Pancreas (tissue), 10 donors: ENCODE results near the gene ARHGAP8. TPM values are rescaled to one million over a fixed set of nuclear protein-coding genes. Genes with fewer than 3 reads are reported as not detected.
A peak's percentile ranks its signal among the peaks of the same experiment; 100 is the strongest.
"Not testable (repeated sequence)": the region's sequence is repeated elsewhere in the genome, so short reads cannot be mapped to it uniquely, and the experiment has no call there.

ENCODE experiments used
- ATAC-seq, 4 donors: fragments of 200-7000 bp; cut with Tn5 transposase; one replicate each; pipeline versions ENCODE4 v1.8.0 to v1.9.1; 2020; ENCODE audit warnings: mild to moderate bottlenecking in 4 of 4, moderate library complexity in 4 of 4
- DNase-seq, 6 donors: peaks; one replicate each; pipeline ENCODE4 v3.0.0-alpha.2; 2020
- FAIRE-seq: peaks from 2 replicates; lab custom pipeline; 2012; peaks lifted over from hg19 to GRCh38; lab: Jason Lieb, UNC
- H3K27ac ChIP-seq, 4 donors: fragments of 200-600 bp; sonication (generic); 1 replicate in 3 of 4; 2 replicates in 1 of 4; pipeline versions ENCODE4 v1.5.0 to v1.8.0; 2020
- H3K27me3 ChIP-seq, 4 donors: fragments of 200-600 bp; one replicate each; pipeline ENCODE4 v1.8.0; 2021
- H3K36me3 ChIP-seq, 3 donors: fragments of 200-600 bp; sonication (generic) in 1 of 3; one replicate each; pipeline versions ENCODE4 v1.5.0 to v1.8.0; 2020 to 2021
- H3K4me1 ChIP-seq, 3 donors: fragments of 200-600 bp; one replicate each; pipeline ENCODE4 v1.8.0; 2021
- H3K4me3 ChIP-seq, 4 donors: fragments of 200-600 bp; sonication (generic) in 2 of 4; one replicate each; pipeline versions ENCODE4 v1.5.0 to v1.8.0; 2020 to 2021
- H3K9me3 ChIP-seq, 4 donors: fragments of 200-600 bp; one replicate each; pipeline ENCODE4 v1.8.0; 2021
- WGBS, 2 donors: extraction: QIAGEN DNeasy Blood & Tissue Kit; methylation state at CpG; one replicate each; pipeline ENCODE4 v1.1.7; 2013; 5-methylcytosine and 5-hydroxymethylcytosine counted together
- intact Hi-C, 3 donors: fragments of 100-400 bp; cut with DNase I; formaldehyde crosslinking; loops; one replicate each; pipeline versions ENCODE4 v1.11.1 to v1.14.2; 2022
- polyA plus RNA-seq, 2 donors: library from polyadenylated mRNA; stranded (reverse); fragments of 200-250 nt; gene quantifications; one replicate each; pipeline ENCODE4 v1.2.3, GENCODE V29; 2013
- total RNA-seq, 6 donors: library from RNA; stranded (reverse); fragmentation: NEBNext Ultra II Directional in 4 of 6; extraction: Animal tissue kit (Norgen Biotek cat#: 25700) in 4 of 6; gene quantifications; one replicate each; pipeline versions ENCODE4 v1.2.1 to v1.2.4, GENCODE V29; 2021 to 2023
- TF ChIP-seq, protein P1 (sequence below), 4 donors: fragments of 200-600 bp; sonication (generic) in 3 of 4; IDR thresholded peaks; one replicate each; pipeline versions ENCODE4 v1.5.0 to v1.8.0; 2021; ENCODE audit warnings: antibody characterized with exemption in 4 of 4
- donor health status: healthy with polysubstance abuse.
- donor health status: DM: no; HTN: no; CAD: no; lungs with moderate emphysema.
- donor health status: DM: no; HTN: no; CAD: no.
- donor health status: control.
- donor health status: control.
- donor health status: Bipolar disorder and iron deficiency.
- donor health status: DM: yes; HTN: yes; CAD: no.
- donor health status: DM: no; HTN: no; CAD: no.
- donor health status: DM: no; HTN: no; CAD: no.
- donor health status: DM: yes; HTN: yes; CAD: no.

Gene ARHGAP8
- total and polyA plus RNA-seq, 8 donors, result 8.6 to 59.2 (median 15.1) TPM

GRCh38 chr22:44848296-44848741 is 95.9 kb downstream of the ARHGAP8 start:
- ATAC-seq, result no peak
- TF ChIP-seq, protein P1, sequence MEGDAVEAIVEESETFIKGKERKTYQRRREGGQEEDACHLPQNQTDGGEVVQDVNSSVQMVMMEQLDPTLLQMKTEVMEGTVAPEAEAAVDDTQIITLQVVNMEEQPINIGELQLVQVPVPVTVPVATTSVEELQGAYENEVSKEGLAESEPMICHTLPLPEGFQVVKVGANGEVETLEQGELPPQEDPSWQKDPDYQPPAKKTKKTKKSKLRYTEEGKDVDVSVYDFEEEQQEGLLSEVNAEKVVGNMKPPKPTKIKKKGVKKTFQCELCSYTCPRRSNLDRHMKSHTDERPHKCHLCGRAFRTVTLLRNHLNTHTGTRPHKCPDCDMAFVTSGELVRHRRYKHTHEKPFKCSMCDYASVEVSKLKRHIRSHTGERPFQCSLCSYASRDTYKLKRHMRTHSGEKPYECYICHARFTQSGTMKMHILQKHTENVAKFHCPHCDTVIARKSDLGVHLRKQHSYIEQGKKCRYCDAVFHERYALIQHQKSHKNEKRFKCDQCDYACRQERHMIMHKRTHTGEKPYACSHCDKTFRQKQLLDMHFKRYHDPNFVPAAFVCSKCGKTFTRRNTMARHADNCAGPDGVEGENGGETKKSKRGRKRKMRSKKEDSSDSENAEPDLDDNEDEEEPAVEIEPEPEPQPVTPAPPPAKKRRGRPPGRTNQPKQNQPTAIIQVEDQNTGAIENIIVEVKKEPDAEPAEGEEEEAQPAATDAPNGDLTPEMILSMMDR (IDR thresholded peaks at IDR 0.05), result no peak
- whole genome bisulfite sequencing, 2 donors, result 91 to 95% methylated on average over 14 of the region's 14 CpGs
- intact Hi-C loops, result no loop called here
- Histone ChIP-seq H3K9me3 (no peaks in the 10 kb centered on the region), H3K4me3 (no peak overlapping the region), H3K27ac (no peak overlapping the region), H3K36me3 (no peaks in the 10 kb centered on the region), H3K4me1 (no peaks in the 10 kb centered on the region), H3K27me3 (no peaks in the 10 kb centered on the region)
- FAIRE-seq, result no peak
- peak in 1 of 6 donors; percentile 33 for DNase-seq

GRCh38 chr22:44848791-44849420 is 96.5 kb downstream of the ARHGAP8 start:
- FAIRE-seq, result no peak
- no peaks in the 10 kb centered on the region for H3K4me1 ChIP-seq
- peak in 1 of 6 donors; percentile 45 for DNase-seq
- H3K9me3 ChIP-seq, result no peaks in the 10 kb centered on the region
- H3K27me3 ChIP-seq, result no peaks in the 10 kb centered on the region
- WGBS, 2 donors, result 91 to 99% methylated on average over 21 of the region's 21 CpGs
- no peak overlapping the region for H3K27ac ChIP-seq
- no peaks in the 10 kb centered on the region for H3K36me3 ChIP-seq
- no peak overlapping the region for H3K4me3 ChIP-seq
- TF ChIP-seq, protein P1 (IDR thresholded peaks at IDR 0.05), result no peak
- intact Hi-C loops, result no loop called here
- ATAC-seq, result no peak

DNA sequence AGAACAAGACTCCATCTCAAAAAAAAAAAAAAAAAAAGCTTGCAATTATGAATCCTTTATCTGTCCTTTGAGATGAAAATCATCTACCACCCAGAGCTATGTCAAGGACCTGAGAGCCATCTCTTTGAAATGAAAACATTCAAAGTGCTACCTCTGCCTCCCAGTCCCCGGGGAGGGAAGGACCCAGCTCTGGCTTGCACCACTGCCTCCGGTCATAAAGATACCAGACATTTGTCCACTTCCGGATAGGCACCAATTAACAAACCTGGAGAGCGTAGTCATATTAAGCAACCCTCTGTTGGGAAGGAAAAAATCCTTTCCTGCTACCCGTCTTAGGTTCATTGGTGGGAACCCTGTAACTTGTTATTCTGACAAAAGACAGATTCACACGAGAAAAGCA is 98.6 kb downstream of the ARHGAP8 start:
- Histone ChIP-seq H3K4me1 (no peaks in the 10 kb centered on the region), H3K36me3 (no peaks in the 10 kb centered on the region), H3K4me3 (no peak overlapping the region), H3K27me3 (no peaks in the 10 kb centered on the region), H3K27ac (no peak overlapping the region), H3K9me3 (no peaks in the 10 kb centered on the region)
- TF ChIP-seq, protein P1 (IDR thresholded peaks at IDR 0.05), result no peak
- intact Hi-C loops, result no loop called here
- 84 to 85% methylated on average over 6 of the region's 6 CpGs for WGBS, 2 donors
- DNase-seq, result peak in 2 of 6 donors; percentile 1 to 6
- ATAC-seq, result no peak
- no peak for FAIRE-seq

- DNase-seq, result peak in 2 of 6 donors; percentile 2 to 19
- H3K36me3 ChIP-seq, H3K27me3 ChIP-seq, H3K9me3 ChIP-seq, ATAC-seq, intact Hi-C loops, H3K4me3 ChIP-seq, H3K27ac ChIP-seq, FAIRE-seq, H3K4me1 ChIP-seq: not testable (repeated sequence)
- WGBS, 2 donors, result 93 to 94% methylated on average over 8 of the region's 8 CpGs
Observed at GRCh38 chr22:44854641-44855040, 102.3 kb downstream of the ARHGAP8 start.

- intact Hi-C loops, result no loop called here
- peak in 1 of 6 donors; percentile 10 for DNase-seq
- no peak for ATAC-seq
- WGBS, 2 donors, result 97 to 98% methylated on average over 5 of the region's 5 CpGs
- FAIRE-seq, result no peak
- no peaks in the 10 kb centered on the region for H3K27me3 ChIP-seq
- TF ChIP-seq, protein P1 (IDR thresholded peaks at IDR 0.05), result no peak
- H3K9me3 ChIP-seq, result no peaks in the 10 kb centered on the region
- H3K4me1 ChIP-seq, result no peaks in the 10 kb centered on the region
- H3K27ac ChIP-seq, result no peak overlapping the region
- no peaks in the 10 kb centered on the region for H3K36me3 ChIP-seq
- H3K4me3 ChIP-seq, result no peak overlapping the region
Observed at GRCh38 chr22:44855855-44856254, 103.5 kb downstream of the ARHGAP8 start.

GRCh38 chr22:44858819-44859218 is 106.4 kb downstream of the ARHGAP8 start:
- ATAC-seq, result peak in 2 of 4 donors; percentile 41 to 63

More at GRCh38 chr22:44858819-44859218, 106.4 kb downstream of the ARHGAP8 start:
- H3K27ac ChIP-seq, H3K27me3 ChIP-seq, intact Hi-C loops, FAIRE-seq, H3K9me3 ChIP-seq, H3K36me3 ChIP-seq, H3K4me1 ChIP-seq, H3K4me3 ChIP-seq: not testable (repeated sequence)
- DNase-seq, result peak in 2 of 6 donors; percentile 5 to 34
- WGBS, 2 donors, result 53 to 62% methylated on average over 7 of the region's 7 CpGs
